SK-MEL-5 (cell line): ENCODE measurements around the gene ADORA2B. TPM values are rescaled to one million over a fixed set of nuclear protein-coding genes. Genes with fewer than 3 reads are reported as not detected.
"Not testable (repeated sequence)": the region's sequence is repeated elsewhere in the genome, so short reads cannot be mapped to it uniquely, and the experiment has no call there.

Source experiments
- DNase-seq: peaks from one replicate; pipeline ENCODE4 v3.0.0-alpha.2; 2016; ENCODE audit warnings: low read depth, low spot score
- in situ Hi-C: cut with HindIII; loops from 2 replicates; pipeline ENCODE4 v1.10.0; 2016; ENCODE audit warnings: low sequenced_read_pairs, high pct_unique_total_duplicates, low pct_unique_long_range_greater_than_20kb
- total RNA-seq: library from RNA; depleted of rRNA; stranded (reverse); fragments of >200 nt; shearing (Covaris generic); gene quantifications from 2 replicates; pipeline ENCODE4 v1.2.3, GENCODE V29; 2014

ADORA2B gene
- total RNA-seq, 1 experiment from 2014 or later: 26.7 TPM

DNA sequence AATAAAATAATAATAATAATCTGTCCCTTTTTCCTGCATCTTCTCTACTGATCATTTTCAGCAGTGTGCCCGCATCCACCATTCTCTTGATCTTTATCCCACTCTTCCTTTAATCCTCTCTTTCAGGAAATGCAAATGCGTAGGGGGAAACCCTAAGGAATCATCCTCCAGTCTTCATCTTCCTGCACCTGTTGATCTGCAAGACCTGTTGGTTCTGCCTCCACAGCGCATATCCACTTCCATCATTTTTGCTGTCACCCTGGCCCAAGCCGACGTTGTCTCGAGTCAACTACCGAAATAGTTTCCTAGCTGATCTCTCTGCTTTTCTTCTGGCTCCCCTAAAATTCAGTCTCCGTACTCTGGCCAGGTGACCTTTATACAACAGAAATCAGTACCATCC is 24.5 kb downstream of the ADORA2B start:
- in situ Hi-C loops: no loop called here
- DNase-seq: no peak

DNA sequence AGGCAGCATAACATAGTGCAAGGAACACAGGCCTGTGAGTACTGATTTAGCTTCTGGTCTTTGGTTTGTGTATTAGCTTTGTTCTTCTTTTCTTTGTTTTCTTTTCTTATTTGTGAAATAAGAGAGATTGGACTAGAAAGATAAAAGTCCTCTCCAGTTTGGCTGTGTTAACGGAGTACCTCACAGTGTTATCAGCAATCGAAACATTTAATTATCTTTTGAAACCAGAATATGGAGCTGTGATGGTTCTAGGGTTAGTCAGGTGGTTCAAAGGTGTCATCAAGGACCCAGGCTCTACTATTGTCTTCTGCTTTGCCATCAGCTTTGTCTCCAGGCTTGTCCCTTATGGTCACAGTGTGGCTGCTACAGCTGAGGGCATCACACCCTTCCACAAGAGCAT is 25.6 kb downstream of the ADORA2B start:
- in situ Hi-C loops: no loop called here
- DNase-seq: no peak

DNA sequence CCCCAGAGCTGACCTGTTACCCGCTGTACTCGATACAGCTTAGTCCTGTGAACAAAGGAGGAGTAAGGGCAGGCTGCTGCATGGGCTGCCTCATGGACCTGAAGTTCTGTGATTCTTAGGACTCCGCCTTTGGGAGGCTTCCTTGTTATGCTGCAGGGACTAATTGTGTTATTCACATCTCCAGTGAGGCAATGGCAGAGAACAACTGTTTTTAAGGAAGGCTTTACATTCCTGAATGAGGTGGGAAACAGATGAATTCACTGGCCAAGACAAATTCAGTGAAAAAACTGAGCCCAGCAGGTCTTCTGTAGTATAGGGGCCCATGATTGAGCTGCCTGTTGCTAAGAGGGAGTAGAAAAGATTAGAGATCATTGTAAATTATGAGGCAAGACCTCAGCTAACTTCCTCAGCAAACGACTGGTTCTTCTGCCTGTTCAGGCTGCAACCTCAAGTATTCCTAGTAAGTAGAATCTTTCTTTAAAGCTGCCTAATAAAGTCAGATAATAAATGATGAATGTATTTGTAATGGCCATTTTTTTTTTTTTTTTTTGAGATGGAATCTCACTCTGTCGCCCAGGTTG is 26.3 kb downstream of the ADORA2B start:
- no peak for DNase-seq
- in situ Hi-C loops: no loop called here

DNA sequence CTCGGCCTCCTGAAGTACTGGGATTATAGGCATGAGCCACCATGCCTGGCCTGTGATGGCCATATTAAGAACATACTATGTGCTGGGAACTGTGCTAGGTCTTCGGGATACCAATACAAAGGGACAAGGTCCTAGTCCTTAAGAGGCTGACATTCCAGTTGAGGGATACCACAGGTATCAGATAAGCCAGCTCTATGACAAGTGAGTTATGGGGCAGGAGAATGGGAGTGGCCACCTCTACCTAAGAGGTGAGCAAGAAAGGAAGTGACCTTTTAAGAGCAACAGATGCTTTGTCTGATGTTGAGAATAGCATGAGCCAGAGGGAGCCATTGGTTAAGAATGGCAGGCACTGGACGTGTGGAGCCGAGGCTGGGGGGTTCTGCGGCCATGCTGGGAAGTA is 27.0 kb downstream of the ADORA2B start:
- in situ Hi-C loops: no loop called here
- DNase-seq: no peak

DNA sequence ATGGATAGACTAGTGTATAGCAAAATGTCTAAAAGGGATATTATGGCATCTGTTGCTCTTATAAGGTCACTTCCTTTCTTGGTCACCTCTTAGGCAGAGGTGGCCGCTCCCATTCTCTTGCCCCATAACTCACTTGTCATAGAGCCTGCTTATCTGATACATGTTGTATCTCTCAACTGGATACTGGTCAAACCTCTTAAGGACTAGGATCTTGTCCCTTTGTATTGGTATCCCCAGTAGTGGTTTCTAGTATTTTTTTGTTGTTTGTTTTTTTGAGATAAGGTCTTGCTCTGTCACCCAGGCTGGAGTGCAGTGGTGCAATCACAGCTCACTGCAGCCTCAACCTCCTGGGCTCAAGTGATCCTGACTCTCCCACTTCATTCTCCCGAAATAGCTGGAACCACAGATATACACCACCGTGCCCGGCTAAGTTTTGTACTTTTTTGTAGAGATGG is 27.6 kb downstream of the ADORA2B start:
- no peak for DNase-seq
- in situ Hi-C loops: no loop called here

DNA sequence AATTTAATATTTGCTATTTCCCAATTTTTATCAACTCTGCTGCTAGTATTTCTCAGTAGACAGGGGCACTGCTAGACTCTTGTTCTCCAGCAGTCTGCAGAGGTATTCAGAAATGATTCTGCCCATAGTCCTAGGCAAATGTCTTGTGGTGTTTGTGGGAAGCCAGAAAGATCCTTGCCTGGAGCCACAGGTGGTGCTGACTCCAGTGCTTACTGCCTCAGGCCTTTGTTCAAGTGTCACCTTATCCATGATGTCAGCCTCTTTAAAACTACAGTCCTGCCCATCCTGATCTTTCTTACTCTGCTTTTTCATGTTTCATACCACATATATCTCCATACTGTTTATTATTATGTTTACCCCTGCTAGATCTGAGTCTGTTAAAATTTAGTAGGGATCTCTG is 28.1 kb downstream of the ADORA2B start:
- in situ Hi-C loops: no loop called here
- no peak for DNase-seq

DNA sequence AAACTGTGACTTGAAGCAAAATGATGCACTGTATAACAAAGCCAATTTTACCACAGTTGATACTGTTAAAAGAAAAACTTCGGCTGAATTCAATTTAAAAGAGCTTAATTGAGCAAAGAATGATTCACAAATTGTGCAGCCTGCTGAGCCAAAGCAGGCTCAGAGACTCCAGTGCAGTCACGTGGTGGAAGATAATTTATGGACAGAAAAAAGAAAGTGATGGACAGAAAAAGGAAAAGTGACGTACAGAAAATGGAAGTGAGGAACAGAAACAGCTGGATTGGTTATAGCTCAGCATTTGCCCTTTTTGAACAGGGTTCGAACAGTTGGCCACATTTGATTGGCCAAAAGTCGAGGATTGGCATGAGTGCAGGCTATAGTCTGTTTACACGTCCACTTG is 28.9 kb downstream of the ADORA2B start:
- in situ Hi-C loops: no loop called here

DNA sequence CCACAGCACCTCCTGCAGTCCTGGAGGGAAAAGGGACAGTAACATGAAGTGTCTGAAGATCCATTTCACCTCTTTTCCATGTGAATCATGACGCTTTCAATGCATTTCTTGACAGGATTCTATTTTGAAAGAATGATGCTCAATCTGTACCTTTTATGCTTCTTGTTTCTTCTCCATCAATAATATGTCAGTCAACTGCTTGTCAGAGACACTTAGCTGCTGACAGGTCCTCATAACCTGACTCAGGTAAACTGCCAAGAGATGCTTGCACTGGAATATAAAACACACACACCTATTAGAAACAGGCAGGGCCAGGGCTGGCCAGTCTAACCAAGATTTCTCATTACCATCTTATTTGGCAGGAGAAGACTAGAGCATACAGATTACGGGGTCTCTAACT is 33.0 kb downstream of the ADORA2B start:
- DNase-seq: no peak
- in situ Hi-C loops: no loop called here

More for the DNA sequence above, 28.9 kb downstream of the ADORA2B start:
- DNase-seq: no peak

DNA sequence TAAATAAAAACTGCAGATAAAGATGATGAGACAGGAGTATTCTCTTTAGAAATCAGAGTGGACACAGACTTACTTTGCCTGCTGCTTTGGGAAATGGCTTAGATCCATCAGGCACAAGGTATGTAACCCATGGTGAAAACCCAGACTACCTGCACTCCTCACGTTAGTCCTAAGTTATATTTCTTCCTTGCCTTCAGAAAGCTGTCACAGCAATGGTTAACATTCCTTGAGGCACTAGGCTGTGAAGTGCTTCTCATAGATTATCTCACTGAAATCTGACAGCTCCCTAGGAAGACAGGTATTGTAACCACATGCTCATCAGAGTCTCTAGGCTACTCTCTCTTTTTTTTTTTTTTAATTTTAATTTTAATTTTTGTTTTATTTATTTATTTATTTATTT is 33.7 kb downstream of the ADORA2B start:
- DNase-seq: no peak
- in situ Hi-C loops: no loop called here

DNA sequence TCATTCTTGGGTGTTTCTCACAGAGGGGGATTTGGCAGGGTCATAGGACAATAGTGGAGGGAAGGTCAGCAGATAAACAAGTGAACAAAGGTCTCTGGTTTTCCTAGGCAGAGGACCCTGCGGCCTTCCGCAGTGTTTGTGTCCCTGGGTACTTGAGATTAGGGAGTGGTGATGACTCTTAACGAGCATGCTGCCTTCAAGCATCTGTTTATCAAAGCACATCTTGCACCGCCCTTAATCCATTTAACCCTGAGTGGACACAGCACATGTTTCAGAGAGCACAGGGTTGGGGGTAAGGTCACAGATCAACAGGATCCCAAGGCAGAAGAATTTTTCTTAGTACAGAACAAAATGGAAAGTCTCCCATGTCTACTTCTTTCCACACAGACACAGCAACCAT is 34.1 kb downstream of the ADORA2B start:
- DNase-seq, in situ Hi-C loops: not testable (repeated sequence)

DNA sequence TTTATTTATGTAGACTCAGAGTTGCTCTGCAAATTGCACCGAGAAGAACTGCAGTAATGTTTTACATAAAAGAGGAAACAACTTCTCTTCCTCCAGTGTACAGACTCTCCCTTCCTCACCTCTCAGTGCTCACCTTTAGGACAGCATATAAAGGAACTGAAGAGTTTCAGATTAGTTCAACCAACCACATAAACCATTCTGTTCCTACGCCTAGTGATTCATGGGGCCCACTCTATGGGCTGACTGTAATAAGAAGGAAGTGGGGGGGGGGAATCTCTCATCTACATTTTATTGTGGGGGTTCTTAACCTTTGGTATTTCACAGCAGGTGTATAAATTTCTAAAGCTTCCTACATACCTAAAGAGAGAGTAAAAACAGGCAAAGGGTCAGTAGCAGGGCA is 36.3 kb downstream of the ADORA2B start:
- no peak for DNase-seq
- in situ Hi-C loops: no loop called here

DNA sequence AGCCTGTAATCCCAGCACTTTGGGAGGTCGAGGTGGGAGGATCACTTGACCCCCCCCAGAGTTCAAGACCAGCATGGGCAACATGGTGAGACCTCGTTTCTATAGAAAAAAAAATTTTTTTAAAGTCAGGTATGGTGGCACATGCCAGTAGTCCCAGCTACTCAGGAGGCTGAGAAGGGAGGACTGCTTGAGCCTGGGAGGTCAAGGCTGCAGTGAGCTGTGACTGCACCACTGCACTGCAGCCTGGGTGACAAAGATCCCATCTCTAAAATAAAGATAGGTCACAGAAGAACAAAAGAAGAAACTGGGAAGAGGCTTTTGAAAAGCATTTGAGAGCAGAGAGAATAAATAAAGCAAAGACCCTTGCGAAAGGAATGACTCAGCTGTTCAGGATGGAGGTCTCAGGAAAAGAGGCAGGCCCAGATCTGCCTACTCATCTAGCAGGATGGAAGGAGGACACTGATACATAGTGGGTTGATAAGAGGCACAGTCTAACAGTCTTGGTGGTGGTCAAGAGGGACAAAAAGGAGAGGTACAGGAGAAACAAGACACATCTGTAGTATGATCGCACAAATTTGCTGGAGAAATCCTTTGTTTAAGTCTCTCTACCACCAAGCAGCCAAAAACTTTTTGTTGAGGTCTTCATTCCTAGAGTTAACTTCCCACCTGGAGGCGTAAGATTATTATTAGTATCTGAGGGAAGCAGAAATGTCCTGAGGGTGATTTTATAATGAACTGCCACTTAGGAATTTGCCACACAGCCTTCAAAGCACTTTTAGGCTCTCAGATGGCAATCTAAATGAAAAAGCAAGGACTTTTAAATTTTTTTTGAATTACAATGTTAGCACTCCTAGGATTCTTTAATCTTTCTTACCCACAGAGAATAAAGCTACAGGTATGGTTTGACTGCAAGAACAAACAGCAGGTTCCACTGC is 37.0 kb downstream of the ADORA2B start:
- no peak for DNase-seq
- in situ Hi-C loops: no loop called here

DNA sequence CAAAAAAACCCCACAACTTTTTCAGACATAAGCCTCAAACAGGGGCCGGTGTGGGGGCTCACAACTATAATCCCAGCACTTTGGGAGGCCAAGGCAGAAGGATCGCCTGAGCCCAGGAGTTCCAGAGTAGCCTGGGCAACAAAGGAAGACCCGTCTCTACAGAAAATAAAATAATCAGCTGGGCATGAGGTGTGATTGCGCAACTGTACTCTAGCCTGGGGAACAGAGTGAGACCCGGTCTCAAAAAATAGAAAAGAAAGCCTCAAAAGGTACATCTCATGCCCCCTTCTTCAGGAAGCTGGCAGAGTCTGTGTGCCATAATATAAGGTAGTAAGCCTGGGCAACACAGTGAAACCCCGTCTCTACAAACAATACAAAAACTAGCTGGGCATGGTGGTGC is 51.4 kb downstream of the ADORA2B start:
- DNase-seq: no peak
- in situ Hi-C loops: no loop called here

DNA sequence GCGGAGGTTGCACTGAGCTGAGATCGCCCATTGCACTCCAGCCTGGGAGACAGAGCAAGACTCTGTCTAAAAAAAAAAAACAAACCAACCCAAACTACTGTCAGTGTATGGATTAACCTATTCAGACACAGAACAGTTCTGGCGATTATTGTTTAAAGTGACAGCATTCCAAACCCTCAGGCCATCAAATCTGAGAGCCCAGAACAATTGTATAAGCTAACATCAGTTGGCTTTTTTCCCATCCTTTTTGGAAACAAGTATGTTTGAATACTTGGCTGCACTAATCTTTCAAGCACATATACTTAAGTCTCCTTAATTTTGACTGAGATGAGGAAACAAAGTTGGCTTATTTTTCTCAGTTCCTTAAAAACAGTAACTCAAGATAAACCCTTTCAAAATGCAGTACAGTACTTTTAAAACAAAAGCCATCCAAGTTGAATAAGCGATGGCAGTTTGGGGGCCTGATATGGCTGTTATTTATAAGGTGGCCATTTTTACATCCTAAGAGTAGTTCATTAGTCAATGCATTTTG is 53.2 kb downstream of the ADORA2B start:
- in situ Hi-C loops: no loop called here
- DNase-seq: no peak

DNA sequence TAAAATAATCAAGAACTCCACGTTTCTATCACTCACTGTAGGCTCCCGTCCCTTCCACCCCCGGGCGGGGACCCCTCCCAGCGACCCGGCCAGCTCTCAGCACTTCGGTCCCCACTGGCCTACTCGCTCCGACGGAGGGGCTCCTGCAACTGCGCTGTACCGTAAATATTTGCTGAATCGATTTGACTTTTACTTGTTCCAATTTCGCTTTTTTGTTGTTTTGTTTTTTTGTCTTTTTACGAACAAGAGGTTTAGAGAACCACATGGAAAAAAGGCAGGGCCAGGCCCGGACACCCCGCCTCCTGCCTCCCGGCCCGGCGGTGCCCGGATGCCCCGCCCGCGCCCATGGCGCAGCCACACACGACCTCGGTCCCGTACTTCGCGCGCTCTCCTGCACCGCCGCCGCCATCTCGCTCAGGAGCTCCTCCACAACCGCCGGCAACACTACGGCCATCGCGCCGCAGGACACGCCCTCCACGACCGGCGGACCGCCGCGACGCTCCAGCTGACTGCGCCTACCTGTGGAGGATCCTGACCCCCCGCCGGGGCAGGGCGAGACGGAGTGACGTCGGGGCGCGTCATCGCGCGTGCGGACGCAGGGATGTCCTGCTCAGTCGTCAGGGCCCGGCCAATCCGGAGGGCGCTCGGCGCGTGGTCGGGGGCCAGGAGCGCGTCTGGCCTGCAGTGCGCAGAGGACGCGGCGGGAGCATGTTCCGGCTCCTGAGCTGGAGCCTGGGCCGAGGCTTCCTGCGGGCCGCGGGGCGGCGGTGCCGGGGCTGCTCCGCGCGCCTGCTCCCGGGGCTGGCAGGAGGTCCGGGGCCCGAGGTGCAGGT is 54.4 kb downstream of the ADORA2B start, which contains the start of the genes TTC19 and ZSWIM7:
TTC19 (plus strand) TSS at position 684 of the 833 bp plus-strand sequence; CDS start at position 709, 25 bp downstream.
ZSWIM7 (minus strand) TSS at position 564 of the 833 bp plus-strand sequence; CDS start at position 454, 110 bp downstream.
- DNase-seq: peak; percentile 94
- in situ Hi-C loops: no loop called here

DNA sequence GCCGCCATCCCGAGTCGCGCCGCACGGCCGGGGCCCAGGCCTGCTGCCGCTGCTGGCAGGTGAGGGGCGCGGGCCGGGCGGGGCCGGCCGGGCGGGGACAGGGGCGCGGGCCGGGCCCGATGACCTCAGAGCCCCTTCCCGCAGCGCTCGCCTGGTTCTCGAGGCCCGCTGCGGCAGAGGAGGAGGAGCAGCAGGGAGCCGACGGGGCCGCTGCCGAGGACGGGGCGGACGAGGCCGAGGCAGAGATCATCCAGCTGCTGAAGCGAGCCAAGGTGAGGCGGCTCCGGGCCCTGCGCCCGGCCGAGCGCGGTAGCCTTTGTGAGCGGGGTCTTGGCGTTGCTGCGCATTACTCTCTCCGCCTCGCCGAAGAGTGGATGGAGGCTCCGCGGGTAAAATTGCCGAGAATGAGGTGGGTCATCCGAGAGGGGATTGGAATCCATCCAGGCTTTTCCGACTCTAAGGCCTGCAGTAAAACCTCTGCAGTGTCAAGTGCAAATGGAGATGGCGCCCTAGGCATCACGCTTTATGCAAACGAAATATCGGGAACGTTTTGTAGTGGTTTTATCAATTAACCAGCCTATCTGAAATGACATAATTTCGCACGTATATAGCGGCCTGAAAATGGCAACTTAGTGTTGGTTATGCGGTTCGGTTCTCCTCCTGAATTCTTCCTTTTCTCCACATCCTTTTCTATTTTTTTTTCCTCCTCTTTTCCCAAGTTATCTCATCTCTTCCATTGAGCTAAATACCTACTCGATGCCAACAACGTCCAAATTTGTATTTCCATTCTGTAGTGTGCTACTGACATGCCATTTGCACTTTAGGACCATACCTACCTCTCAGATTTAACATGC is 55.3 kb downstream of the ADORA2B start:
- in situ Hi-C loops: no loop called here
- peak; percentile 13 for DNase-seq
